ENCODE data around the gene CLDND1. TPM values are rescaled to one million over a fixed set of nuclear protein-coding genes. Genes with fewer than 3 reads are reported as not detected.

Gene CLDND1
- total and polyA plus RNA-seq, 5 donors from 2014 or later, result 193 to 320 (median 266) TPM

DNA sequence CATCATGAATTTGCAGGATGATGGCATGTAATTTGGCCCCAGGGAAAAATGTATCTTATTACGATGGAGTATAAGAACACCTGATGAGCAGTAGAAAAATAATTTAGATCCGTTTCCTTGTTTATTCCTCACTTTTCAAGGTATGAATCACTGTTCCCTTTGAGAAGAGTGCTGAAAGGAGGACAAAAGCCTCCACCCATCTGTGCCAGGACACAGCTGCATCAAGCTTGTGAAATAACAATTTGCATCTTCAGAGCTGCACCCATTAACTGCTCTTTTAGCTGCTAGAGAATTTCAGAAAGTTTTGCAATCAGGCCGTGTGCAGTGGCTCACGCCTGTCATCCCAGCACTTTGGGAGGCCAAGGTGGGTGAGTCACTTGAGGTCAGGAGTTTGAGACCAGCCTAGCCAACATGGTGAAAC lies 9.6 kb downstream of the CLDND1 start:
- peaks cover 32% of the 10 kb centered on the region for H3K4me1 ChIP-seq (ENCODE audit: control insufficient read depth, insufficient read depth, low read length, poor library complexity, severe bottlenecking)
- Mint-ChIP-seq H3K27me3 (no peaks in the 10 kb centered on the region), H3K27ac (no peak overlapping the region), H3K9me3 (no peaks in the 10 kb centered on the region), H3K36me3 (peaks cover 48% of the 10 kb centered on the region), H3K4me3 (no peak overlapping the region), H3K4me1 (peaks cover 35 to 64% (median 56%) of the 10 kb centered on the region in 4 donors)
- H3K27ac ChIP-seq (ENCODE audit: insufficient read depth, low read length, poor library complexity, severe bottlenecking), result no peak overlapping the region
- no peak overlapping the region for H3K4me3 ChIP-seq (ENCODE audit: low read depth, low read length)
- H3K9me3 ChIP-seq (ENCODE audit: control insufficient read depth in 2 of 2, low read length in 2 of 2), result no peaks in the 10 kb centered on the region
- no peak for DNase-seq
- H3K27me3 ChIP-seq (ENCODE audit: control insufficient read depth, insufficient read depth, low read length), result no peaks in the 10 kb centered on the region
- peaks cover 39% of the 10 kb centered on the region for H3K36me3 ChIP-seq (ENCODE audit: control insufficient read depth, insufficient read depth, low read length)
- no peak for ATAC-seq (ENCODE audit: low read depth in 2 of 2)

- peaks cover 33% of the 10 kb centered on the region for H3K36me3 ChIP-seq (ENCODE audit: control insufficient read depth, insufficient read depth, low read length)
- peaks cover 28% of the 10 kb centered on the region for H3K4me1 ChIP-seq (ENCODE audit: control insufficient read depth, insufficient read depth, low read length, poor library complexity, severe bottlenecking)
- Mint-ChIP-seq H3K4me3 (no peak overlapping the region), H3K4me1 (peaks cover 35 to 59% (median 53%) of the 10 kb centered on the region in 4 donors), H3K27ac (no peak overlapping the region), H3K27me3 (no peaks in the 10 kb centered on the region), H3K36me3 (peaks cover 46% of the 10 kb centered on the region), H3K9me3 (no peaks in the 10 kb centered on the region)
- ATAC-seq (ENCODE audit: low read depth in 2 of 2) (no peak), DNase-seq (no peak)
- H3K9me3 ChIP-seq (ENCODE audit: control insufficient read depth in 2 of 2, low read length in 2 of 2), result no peaks in the 10 kb centered on the region
- no peak overlapping the region for H3K4me3 ChIP-seq (ENCODE audit: low read depth, low read length)
- H3K27me3 ChIP-seq (ENCODE audit: control insufficient read depth, insufficient read depth, low read length), result no peaks in the 10 kb centered on the region
- no peak overlapping the region for H3K27ac ChIP-seq (ENCODE audit: insufficient read depth, low read length, poor library complexity, severe bottlenecking)
Measured at GRCh38 chr3:98512576-98512975, 10.1 kb downstream of the CLDND1 start.

DNA sequence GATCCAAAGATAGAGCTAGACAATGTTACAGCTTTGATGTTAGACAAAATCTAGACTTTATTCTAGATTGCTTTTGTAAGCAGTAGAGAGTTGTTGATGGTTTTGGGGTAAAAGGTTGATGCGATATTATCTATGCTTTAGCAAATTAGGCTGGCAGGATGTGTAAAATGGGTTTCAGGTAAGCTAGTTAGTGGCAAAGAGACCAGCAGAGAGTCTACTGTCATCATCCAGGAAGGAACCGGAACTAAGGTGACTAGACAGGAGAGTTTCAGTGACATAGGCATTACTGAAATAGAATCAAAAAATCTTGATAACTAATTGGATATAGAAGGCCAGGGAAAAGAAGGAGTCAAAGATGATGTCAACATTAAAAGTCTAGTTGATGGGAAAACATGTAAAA lies 14.1 kb downstream of the CLDND1 start:
- peak overlapping the region; percentile 3 to 32 (median 8) for H3K27ac Mint-ChIP-seq
- ATAC-seq (ENCODE audit: low read depth in 2 of 2) (peak; percentile 74 to 80), DNase-seq (peak in 2 of 3 donors; percentile 33 to 40)
- peaks cover 7% of the 10 kb centered on the region for H3K4me1 ChIP-seq (ENCODE audit: control insufficient read depth, insufficient read depth, low read length, poor library complexity, severe bottlenecking)
- H3K4me1 Mint-ChIP-seq, result peaks cover 23 to 32% (median 27%) of the 10 kb centered on the region in 4 donors
- peak overlapping the region in 2 of 4 donors; percentile 7 to 44 for H3K4me3 Mint-ChIP-seq
- H3K27me3 ChIP-seq (ENCODE audit: control insufficient read depth, insufficient read depth, low read length), result no peaks in the 10 kb centered on the region
- no peaks in the 10 kb centered on the region for H3K9me3 Mint-ChIP-seq
- peaks cover 4% of the 10 kb centered on the region for H3K36me3 ChIP-seq (ENCODE audit: control insufficient read depth, insufficient read depth, low read length)
- peaks cover 33% of the 10 kb centered on the region for H3K36me3 Mint-ChIP-seq
- H3K27ac ChIP-seq (ENCODE audit: insufficient read depth, low read length, poor library complexity, severe bottlenecking), result peak overlapping the region; percentile 41
- H3K4me3 ChIP-seq (ENCODE audit: low read depth, low read length), result no peak overlapping the region
- no peaks in the 10 kb centered on the region for H3K9me3 ChIP-seq (ENCODE audit: control insufficient read depth in 2 of 2, low read length in 2 of 2)
- no peaks in the 10 kb centered on the region for H3K27me3 Mint-ChIP-seq

GRCh38 chr3:98504539-98504938 lies 18.2 kb downstream of the CLDND1 start:
- H3K4me1 Mint-ChIP-seq, result peaks cover 6 to 29% (median 22%) of the 10 kb centered on the region in 4 donors
- DNase-seq, result no peak
- peaks cover 28% of the 10 kb centered on the region for H3K36me3 Mint-ChIP-seq
- Histone ChIP-seq H3K4me3 (ENCODE audit: low read depth, low read length) (no peak overlapping the region), H3K4me1 (ENCODE audit: control insufficient read depth, insufficient read depth, low read length, poor library complexity, severe bottlenecking) (peaks cover 7% of the 10 kb centered on the region), H3K27me3 (ENCODE audit: control insufficient read depth, insufficient read depth, low read length) (no peaks in the 10 kb centered on the region), H3K9me3 (ENCODE audit: control insufficient read depth in 2 of 2, low read length in 2 of 2) (no peaks in the 10 kb centered on the region), H3K36me3 (ENCODE audit: control insufficient read depth, insufficient read depth, low read length) (peaks cover 2% of the 10 kb centered on the region), H3K27ac (ENCODE audit: insufficient read depth, low read length, poor library complexity, severe bottlenecking) (no peak overlapping the region)
- H3K4me3 Mint-ChIP-seq, result no peak overlapping the region
- no peak for ATAC-seq (ENCODE audit: low read depth in 2 of 2)
- no peak overlapping the region for H3K27ac Mint-ChIP-seq
- H3K9me3 Mint-ChIP-seq, result no peaks in the 10 kb centered on the region
- no peaks in the 10 kb centered on the region for H3K27me3 Mint-ChIP-seq

- Histone ChIP-seq H3K4me3 (ENCODE audit: low read depth, low read length) (no peak overlapping the region), H3K4me1 (ENCODE audit: control insufficient read depth, insufficient read depth, low read length, poor library complexity, severe bottlenecking) (no peaks in the 10 kb centered on the region), H3K36me3 (ENCODE audit: control insufficient read depth, insufficient read depth, low read length) (peaks cover 2% of the 10 kb centered on the region), H3K9me3 (ENCODE audit: control insufficient read depth in 2 of 2, low read length in 2 of 2) (no peaks in the 10 kb centered on the region), H3K27me3 (ENCODE audit: control insufficient read depth, insufficient read depth, low read length) (no peaks in the 10 kb centered on the region), H3K27ac (ENCODE audit: insufficient read depth, low read length, poor library complexity, severe bottlenecking) (no peak overlapping the region)
- Mint-ChIP-seq H3K9me3 (no peaks in the 10 kb centered on the region), H3K36me3 (peaks cover 18% of the 10 kb centered on the region), H3K4me1 (peaks cover 0 to 11% (median 6%) of the 10 kb centered on the region in 4 donors), H3K27ac (peak overlapping the region in 1 of 3 donors; percentile 4), H3K4me3 (no peak overlapping the region), H3K27me3 (peaks cover under 1% of the 10 kb centered on the region)
- DNase-seq (no peak), ATAC-seq (ENCODE audit: low read depth in 2 of 2) (no peak)
Measured at GRCh38 chr3:98501863-98502576, 20.7 kb downstream of the CLDND1 start.

DNA sequence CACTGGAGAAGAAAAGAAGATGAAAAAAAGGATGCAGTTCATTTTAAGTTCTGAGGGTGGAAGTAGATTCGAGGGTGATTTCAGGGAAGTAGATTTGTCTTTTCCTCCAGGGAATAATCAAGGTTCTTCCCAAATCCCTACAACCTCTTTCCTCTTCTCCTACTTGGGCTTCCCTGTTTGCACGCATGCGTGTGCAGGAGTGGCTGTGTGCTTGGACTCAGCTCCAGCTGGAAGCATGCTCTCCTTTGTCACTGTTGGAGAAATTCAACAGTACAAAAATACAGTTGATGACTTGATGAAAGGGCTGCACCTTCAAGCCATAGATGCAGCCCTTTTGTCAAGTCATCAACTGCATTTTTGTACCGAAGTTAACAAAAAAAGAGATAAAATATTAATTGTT lies 21.4 kb downstream of the CLDND1 start:
- Mint-ChIP-seq H3K4me3 (no peak overlapping the region), H3K36me3 (peaks cover 17% of the 10 kb centered on the region), H3K9me3 (no peaks in the 10 kb centered on the region), H3K4me1 (peaks cover 0 to 11% (median 6%) of the 10 kb centered on the region in 4 donors), H3K27me3 (peaks cover 4% of the 10 kb centered on the region), H3K27ac (no peak overlapping the region)
- Histone ChIP-seq H3K27ac (ENCODE audit: insufficient read depth, low read length, poor library complexity, severe bottlenecking) (no peak overlapping the region), H3K4me1 (ENCODE audit: control insufficient read depth, insufficient read depth, low read length, poor library complexity, severe bottlenecking) (no peaks in the 10 kb centered on the region), H3K9me3 (ENCODE audit: control insufficient read depth in 2 of 2, low read length in 2 of 2) (no peaks in the 10 kb centered on the region), H3K4me3 (ENCODE audit: low read depth, low read length) (no peak overlapping the region), H3K27me3 (ENCODE audit: control insufficient read depth, insufficient read depth, low read length) (no peaks in the 10 kb centered on the region), H3K36me3 (ENCODE audit: control insufficient read depth, insufficient read depth, low read length) (no peaks in the 10 kb centered on the region)
- ATAC-seq (ENCODE audit: low read depth in 2 of 2) (no peak), DNase-seq (no peak)

DNA sequence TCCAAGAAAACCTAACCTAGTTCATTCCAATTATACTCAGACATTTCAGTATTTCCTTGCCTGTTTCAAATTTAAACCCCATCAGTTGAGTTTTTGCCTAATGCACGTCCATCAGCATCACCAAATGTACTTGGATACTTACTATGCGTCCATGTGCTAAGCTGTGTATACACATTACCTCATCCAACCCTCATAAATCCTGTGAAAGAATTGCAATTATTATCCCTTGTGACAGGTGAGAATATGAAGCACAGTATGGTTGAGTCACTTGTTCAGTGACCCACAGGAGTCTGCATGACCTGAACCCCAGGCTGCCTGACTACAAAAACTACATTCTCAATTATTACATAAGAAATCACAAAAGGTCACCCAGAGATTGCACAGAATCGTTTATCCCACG lies 22.7 kb downstream of the CLDND1 start:
- Histone ChIP-seq H3K9me3 (ENCODE audit: control insufficient read depth in 2 of 2, low read length in 2 of 2) (no peaks in the 10 kb centered on the region), H3K36me3 (ENCODE audit: control insufficient read depth, insufficient read depth, low read length) (no peaks in the 10 kb centered on the region), H3K27me3 (ENCODE audit: control insufficient read depth, insufficient read depth, low read length) (no peaks in the 10 kb centered on the region), H3K4me1 (ENCODE audit: control insufficient read depth, insufficient read depth, low read length, poor library complexity, severe bottlenecking) (no peaks in the 10 kb centered on the region), H3K27ac (ENCODE audit: insufficient read depth, low read length, poor library complexity, severe bottlenecking) (no peak overlapping the region), H3K4me3 (ENCODE audit: low read depth, low read length) (no peak overlapping the region)
- Mint-ChIP-seq H3K9me3 (no peaks in the 10 kb centered on the region), H3K4me1 (peaks cover 0 to 11% (median 5%) of the 10 kb centered on the region in 4 donors), H3K4me3 (no peak overlapping the region), H3K27ac (no peak overlapping the region), H3K36me3 (peaks cover 13% of the 10 kb centered on the region), H3K27me3 (peaks cover 4% of the 10 kb centered on the region)
- ATAC-seq (ENCODE audit: low read depth in 2 of 2), result no peak
- no peak for DNase-seq

GRCh38 chr3:98497381-98497780 lies 25.3 kb downstream of the CLDND1 start, which contains the start of gene OR5K2:
Gene OR5K2, plus strand, starts transcription at chr3:98497681. Its CDS starts 0 bp downstream, at chr3:98497681.
- ATAC-seq (ENCODE audit: low read depth in 2 of 2) (no peak), DNase-seq (no peak)
- Mint-ChIP-seq H3K27me3 (peaks cover 12% of the 10 kb centered on the region), H3K9me3 (no peaks in the 10 kb centered on the region), H3K4me1 (peaks cover 0 to 4% (median 2%) of the 10 kb centered on the region in 4 donors), H3K4me3 (no peak within 1 kb of the TSS), H3K27ac (no peak within 1 kb of the TSS), H3K36me3 (peaks cover 4% of the 10 kb centered on the region)
- no peak within 1 kb of the TSS for H3K27ac ChIP-seq (ENCODE audit: insufficient read depth, low read length, poor library complexity, severe bottlenecking)
- H3K4me3 ChIP-seq (ENCODE audit: low read depth, low read length), result no peak within 1 kb of the TSS
- H3K4me1 ChIP-seq (ENCODE audit: control insufficient read depth, insufficient read depth, low read length, poor library complexity, severe bottlenecking), result no peaks in the 10 kb centered on the region
- H3K27me3 ChIP-seq (ENCODE audit: control insufficient read depth, insufficient read depth, low read length), result no peaks in the 10 kb centered on the region
- no peaks in the 10 kb centered on the region for H3K36me3 ChIP-seq (ENCODE audit: control insufficient read depth, insufficient read depth, low read length)
- no peaks in the 10 kb centered on the region for H3K9me3 ChIP-seq (ENCODE audit: control insufficient read depth in 2 of 2, low read length in 2 of 2)

All from CD4-positive, CD25-positive, alpha-beta regulatory T cell (primary cell).